Colonic mucosa (tissue), 4 donors: ENCODE data around the gene PAX5. TPM values are rescaled to one million over a fixed set of nuclear protein-coding genes. Genes with fewer than 3 reads are reported as not detected.

Experiments used
- DNase-seq: peaks from one replicate; pipeline ENCODE4 v3.0.0-alpha.2; 2020
- H3K27ac ChIP-seq: fragments of 200-600 bp; one replicate; pipeline ENCODE4 v1.8.0; 2021
- H3K27me3 ChIP-seq: fragments of 200-600 bp; one replicate; pipeline ENCODE4 v1.8.0; 2021
- H3K36me3 ChIP-seq: fragments of 200-600 bp; one replicate; pipeline ENCODE4 v1.8.0; 2021
- H3K4me1 ChIP-seq: fragments of 200-600 bp; one replicate; pipeline ENCODE4 v1.8.0; 2021; ENCODE audit warnings: mild to moderate bottlenecking
- H3K4me3 ChIP-seq: fragments of 200-600 bp; one replicate; pipeline ENCODE4 v1.8.0; 2021
- H3K9ac ChIP-seq, 2 donors: one replicate each; pipeline ENCODE4 v1.7.0; 2013; ENCODE audit warnings: control low read depth in 2 of 2, low read depth in 2 of 2, low read length in 2 of 2
- H3K9me3 ChIP-seq: fragments of 200-600 bp; one replicate; pipeline ENCODE4 v1.8.0; 2021
- intact Hi-C: fragments of 100-400 bp; cut with DNase I; formaldehyde crosslinking; loops from one replicate; pipeline ENCODE4 v1.14.1; 2022
- total RNA-seq, 2 donors: library from RNA; stranded (reverse); fragmentation: NEBNext Ultra II Directional in 1 of 2; extraction: Animal tissue kit (Norgen Biotek cat#: 25700) in 1 of 2; gene quantifications; one replicate each; pipeline ENCODE4 v1.2.1, GENCODE V29; 2021
- TF ChIP-seq, protein P1 (sequence below): fragments of 200-600 bp; IDR thresholded peaks from one replicate; pipeline ENCODE4 v1.8.0; 2022; ENCODE audit warnings: antibody characterized with exemption, mild to moderate bottlenecking
- donor health status: healthy.
- donor health status: DM: no; HTN: no; CAD: no.
- donor health status: DM: no; HTN: no; CAD: no.

PAX5 gene
- total RNA-seq, 2 donors from 2014 or later: 0.08 to 0.32 TPM

DNA sequence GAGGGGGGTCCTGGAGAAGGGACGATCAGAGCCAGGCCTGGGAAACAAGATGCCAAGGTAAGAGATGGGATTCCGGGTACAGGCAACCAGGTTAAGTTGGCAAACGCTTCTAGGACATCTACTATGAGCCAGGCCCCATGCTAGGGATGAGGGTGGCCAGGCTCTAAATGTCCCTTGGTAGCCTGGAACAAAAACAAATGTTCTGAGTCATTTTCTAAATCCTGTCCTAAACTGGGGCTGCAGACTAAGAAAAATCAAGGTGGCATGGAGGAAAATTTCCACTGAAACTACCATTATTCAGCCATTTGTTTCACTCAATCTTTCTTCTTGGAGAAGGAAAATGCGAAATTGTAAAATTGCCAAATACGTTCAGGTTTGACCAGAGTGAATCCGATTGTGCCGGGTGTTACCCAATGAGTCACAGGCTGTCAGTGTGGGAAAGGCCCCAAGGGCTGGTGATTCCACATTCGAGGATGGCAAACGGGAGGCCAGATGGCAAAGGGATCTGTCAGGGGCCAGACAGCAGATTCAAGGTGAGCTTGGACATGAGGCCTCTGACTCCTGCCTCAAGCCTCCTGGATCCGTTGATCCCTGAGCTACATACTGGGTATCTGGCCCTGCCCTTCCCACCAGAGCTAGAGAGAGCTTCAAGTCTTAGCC is 57.6 kb downstream of the PAX5 start:
- intact Hi-C loops: no loop called here
- TF ChIP-seq, protein P1, sequence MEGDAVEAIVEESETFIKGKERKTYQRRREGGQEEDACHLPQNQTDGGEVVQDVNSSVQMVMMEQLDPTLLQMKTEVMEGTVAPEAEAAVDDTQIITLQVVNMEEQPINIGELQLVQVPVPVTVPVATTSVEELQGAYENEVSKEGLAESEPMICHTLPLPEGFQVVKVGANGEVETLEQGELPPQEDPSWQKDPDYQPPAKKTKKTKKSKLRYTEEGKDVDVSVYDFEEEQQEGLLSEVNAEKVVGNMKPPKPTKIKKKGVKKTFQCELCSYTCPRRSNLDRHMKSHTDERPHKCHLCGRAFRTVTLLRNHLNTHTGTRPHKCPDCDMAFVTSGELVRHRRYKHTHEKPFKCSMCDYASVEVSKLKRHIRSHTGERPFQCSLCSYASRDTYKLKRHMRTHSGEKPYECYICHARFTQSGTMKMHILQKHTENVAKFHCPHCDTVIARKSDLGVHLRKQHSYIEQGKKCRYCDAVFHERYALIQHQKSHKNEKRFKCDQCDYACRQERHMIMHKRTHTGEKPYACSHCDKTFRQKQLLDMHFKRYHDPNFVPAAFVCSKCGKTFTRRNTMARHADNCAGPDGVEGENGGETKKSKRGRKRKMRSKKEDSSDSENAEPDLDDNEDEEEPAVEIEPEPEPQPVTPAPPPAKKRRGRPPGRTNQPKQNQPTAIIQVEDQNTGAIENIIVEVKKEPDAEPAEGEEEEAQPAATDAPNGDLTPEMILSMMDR: no peak
- Histone ChIP-seq H3K27me3 (no peaks in the 10 kb centered on the region), H3K4me3 (no peak overlapping the region), H3K9me3 (no peaks in the 10 kb centered on the region), H3K4me1 (no peaks in the 10 kb centered on the region), H3K36me3 (no peaks in the 10 kb centered on the region), H3K9ac (no peak overlapping the region), H3K27ac (no peak overlapping the region)
- DNase-seq: no peak

DNA sequence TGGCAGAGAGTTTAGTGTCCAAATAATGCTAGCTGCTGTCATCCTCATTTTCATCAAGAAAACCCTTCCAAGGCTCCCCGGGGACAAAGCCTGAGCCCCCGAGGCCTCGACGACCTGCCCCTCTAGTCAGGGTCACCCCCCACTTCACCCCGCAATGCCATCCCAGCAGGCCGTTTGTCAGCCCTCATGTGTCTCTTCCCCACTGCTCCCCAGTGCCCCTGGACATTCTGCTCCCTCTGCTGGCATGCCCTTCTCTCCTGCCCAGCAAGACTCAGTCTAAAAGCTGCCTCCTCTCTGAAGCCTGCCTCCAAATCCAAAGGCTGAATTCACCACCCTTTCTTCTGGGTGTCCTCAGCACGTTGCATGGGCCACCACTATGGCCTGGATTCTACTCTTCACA is 59.3 kb downstream of the PAX5 start:
- no peak overlapping the region for H3K4me3 ChIP-seq
- intact Hi-C loops: no loop called here

DNA sequence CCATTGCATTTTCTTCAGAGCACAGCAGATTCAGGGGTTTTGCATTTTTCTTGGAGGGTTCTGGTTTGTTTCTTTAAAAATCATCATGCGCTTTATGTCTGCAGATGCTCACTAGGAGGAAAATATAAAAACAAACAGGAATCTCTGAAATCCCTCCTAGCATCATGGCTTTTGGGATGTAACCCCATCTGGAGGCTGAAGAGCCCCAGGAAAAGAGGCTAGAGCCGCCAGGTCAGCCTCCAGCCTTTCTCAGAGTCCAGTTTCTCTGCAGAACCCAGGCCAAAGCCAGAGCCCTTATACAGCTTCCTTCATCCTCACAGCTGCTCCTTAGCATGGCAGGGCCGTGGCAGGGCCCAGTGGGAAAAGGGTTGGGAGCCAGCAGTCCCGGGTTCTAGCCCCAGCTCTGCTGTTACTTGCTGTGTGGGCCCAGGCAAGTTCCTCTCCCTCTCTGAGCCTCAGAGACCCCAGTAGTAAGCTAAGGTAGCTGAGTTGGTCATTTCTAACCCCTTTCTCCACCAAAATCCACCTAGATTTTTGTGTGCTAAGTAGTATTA is 62.1 kb downstream of the PAX5 start:
- no peak for DNase-seq
- intact Hi-C loops: no loop called here
- no peaks in the 10 kb centered on the region for H3K27me3 ChIP-seq
- H3K4me3 ChIP-seq: no peak overlapping the region
- TF ChIP-seq, protein P1: no peak
- H3K9me3 ChIP-seq: no peaks in the 10 kb centered on the region
- H3K4me1 ChIP-seq: no peaks in the 10 kb centered on the region
- H3K36me3 ChIP-seq: no peaks in the 10 kb centered on the region
- no peak overlapping the region for H3K27ac ChIP-seq
- no peak overlapping the region for H3K9ac ChIP-seq

More for the DNA sequence above, 59.3 kb downstream of the PAX5 start:
- DNase-seq: no peak
- no peaks in the 10 kb centered on the region for H3K27me3 ChIP-seq
- H3K9me3 ChIP-seq: no peaks in the 10 kb centered on the region
- no peaks in the 10 kb centered on the region for H3K36me3 ChIP-seq
- TF ChIP-seq, protein P1: no peak
- H3K4me1 ChIP-seq: no peaks in the 10 kb centered on the region
- H3K27ac ChIP-seq: no peak overlapping the region
- H3K9ac ChIP-seq: no peak overlapping the region

DNA sequence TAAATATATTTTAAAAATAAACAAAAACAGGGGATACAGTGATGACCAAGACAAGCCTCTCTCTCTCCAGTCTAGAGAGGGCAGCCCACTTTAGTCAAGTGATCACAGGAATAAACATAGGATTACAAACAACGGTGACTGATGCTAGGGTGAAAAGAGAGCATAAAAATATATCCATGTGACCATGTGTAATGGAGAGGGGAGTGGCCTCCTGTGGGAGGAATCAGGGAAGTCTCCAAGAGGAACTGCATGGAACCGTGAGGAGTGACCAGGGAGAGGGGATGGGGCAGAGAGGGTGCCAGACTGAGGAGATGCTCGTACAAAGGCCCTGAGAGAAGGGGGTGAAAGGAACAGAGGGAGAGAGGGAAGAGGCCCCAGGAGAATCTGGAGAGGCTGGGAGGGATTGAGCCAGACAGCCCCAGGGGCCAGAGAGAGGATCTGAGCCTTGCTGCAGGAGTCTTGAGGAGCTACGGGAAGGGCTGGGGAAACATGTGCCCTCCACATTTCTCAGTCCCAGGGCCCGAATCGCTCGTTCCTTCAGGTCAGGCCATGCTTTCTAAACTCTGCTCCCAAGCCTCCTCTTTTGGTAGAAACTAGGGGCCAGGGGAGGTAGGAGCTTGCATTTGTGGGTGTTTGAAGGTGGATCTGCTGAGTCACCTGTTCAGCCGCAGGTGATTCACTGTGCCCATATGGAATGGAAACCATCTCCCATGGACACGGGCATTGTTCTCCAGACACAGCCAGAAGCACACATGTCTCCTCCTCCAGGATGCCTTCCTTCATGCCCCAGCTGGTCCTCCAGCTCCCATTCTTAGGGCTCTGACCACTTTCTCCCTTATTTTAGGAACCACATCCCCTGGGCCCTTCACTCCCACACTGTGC is 63.8 kb downstream of the PAX5 start:
- DNase-seq: no peak
- intact Hi-C loops: no loop called here
- H3K36me3 ChIP-seq: no peaks in the 10 kb centered on the region

DNA sequence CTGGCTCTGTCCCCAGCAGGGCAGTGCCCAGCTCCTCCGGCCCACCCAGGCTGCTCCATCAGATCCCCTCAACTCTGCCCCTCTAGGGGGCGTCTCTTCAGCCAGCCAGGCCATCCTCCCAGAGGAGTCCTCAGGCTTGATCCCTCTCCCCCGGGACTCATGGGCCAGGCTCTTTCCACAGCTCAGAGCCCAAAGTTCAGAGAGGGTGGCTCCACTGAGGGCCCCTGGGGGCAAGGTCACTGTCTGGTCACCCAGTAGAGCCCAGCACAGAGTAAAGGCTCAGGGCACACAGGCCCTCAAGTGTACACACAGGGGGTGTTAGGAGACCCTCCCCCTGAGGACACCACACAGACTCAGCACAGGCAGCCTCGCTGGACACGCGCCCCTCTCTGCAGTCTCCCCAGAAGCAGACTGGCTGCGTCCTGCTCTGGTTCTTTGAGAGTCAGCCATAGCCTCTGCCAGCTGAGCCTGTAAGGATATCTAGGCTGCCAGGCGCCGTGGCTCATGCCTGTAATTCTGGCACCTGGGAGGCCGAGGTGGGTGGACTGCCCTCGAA is 64.8 kb downstream of the PAX5 start:
- Histone ChIP-seq H3K4me3 (no peak overlapping the region), H3K4me1 (no peaks in the 10 kb centered on the region), H3K9ac (no peak overlapping the region), H3K36me3 (no peaks in the 10 kb centered on the region), H3K27ac (no peak overlapping the region), H3K27me3 (no peaks in the 10 kb centered on the region), H3K9me3 (no peaks in the 10 kb centered on the region)
- TF ChIP-seq, protein P1: no peak
- intact Hi-C loops: no loop called here
- no peak for DNase-seq

More for the DNA sequence above, 63.8 kb downstream of the PAX5 start:
- Histone ChIP-seq H3K9ac (no peak overlapping the region), H3K4me1 (no peaks in the 10 kb centered on the region), H3K9me3 (no peaks in the 10 kb centered on the region), H3K27ac (no peak overlapping the region), H3K27me3 (no peaks in the 10 kb centered on the region), H3K4me3 (no peak overlapping the region)
- TF ChIP-seq, protein P1: no peak
